ENCODE measurements around the gene CEP72.

Gene CEP72

DNA sequence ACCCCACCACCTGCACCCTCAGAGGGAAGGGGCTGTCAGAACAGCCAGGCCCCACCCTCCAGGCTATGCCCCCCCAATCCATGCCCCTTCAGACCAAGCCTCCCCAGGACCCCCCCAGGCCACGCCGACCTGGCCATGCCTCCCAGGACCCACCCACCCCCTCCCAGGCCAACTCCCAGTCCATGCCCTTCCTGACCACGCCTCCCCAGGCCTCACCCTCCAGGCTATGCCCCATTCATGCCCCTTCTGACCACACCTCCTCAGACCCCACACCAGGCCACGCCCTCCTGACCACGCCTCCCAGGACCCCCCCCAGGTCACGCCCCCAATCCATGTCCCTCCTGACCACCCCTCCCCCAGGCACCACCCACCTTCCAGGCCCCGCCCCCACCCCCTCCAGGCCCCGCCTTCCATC lies 53.4 kb downstream of the CEP72 start:
- DNase-seq (ENCODE audit: low read depth in 1 of 2, low spot score in 1 of 2), result no peak
- no peak for TF ChIP-seq JUND (IDR thresholded peaks at IDR 0.05; ENCODE audit: low read depth)
- in situ Hi-C loops (cut with HindIII; ENCODE audit: low pct_unique_long_range_greater_than_20kb, low sequenced_read_pairs), result no loop called here

DNA sequence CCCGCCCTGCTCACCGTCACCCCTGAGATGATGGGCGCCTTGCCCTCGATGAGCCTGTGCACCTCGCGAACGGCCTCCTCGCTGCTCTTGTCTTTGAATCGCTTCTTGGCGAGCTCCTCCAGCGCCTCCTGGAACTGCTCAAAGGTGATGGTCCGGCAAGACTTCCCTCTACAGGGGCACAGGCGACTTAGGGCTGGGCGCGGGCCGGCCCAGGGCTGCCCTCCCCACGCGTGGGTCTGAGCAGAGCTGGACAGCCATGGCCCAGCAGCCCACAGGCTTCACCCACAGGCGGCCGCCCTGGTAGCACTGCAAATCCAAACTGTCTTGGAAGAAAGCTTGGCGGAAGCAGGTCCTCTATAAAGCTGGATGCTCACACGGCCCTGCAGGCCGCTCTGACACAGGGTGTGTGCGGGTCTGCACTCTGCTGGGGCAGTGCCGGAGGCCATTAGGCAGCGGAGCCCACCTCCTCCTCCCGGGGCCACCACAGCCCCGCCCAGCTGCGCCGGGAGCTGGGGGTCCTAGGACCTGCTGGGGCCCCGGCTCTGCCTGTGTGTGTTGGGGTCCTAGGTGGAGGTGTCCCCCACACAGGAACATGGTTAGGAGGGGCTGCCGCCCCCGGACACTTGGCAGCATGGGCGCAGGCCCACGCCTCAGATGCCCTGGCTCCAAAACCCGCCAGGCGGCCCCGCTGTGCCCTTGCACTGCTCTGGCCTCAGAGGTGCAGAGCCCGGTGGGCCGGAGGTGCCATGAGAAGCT lies 54.0 kb downstream of the CEP72 start:
- DNase-seq (ENCODE audit: low read depth in 1 of 2, low spot score in 1 of 2), result no peak
- in situ Hi-C loops (cut with HindIII; ENCODE audit: low pct_unique_long_range_greater_than_20kb, low sequenced_read_pairs), result no loop called here
- no peak for TF ChIP-seq JUND (IDR thresholded peaks at IDR 0.05; ENCODE audit: low read depth)

DNA sequence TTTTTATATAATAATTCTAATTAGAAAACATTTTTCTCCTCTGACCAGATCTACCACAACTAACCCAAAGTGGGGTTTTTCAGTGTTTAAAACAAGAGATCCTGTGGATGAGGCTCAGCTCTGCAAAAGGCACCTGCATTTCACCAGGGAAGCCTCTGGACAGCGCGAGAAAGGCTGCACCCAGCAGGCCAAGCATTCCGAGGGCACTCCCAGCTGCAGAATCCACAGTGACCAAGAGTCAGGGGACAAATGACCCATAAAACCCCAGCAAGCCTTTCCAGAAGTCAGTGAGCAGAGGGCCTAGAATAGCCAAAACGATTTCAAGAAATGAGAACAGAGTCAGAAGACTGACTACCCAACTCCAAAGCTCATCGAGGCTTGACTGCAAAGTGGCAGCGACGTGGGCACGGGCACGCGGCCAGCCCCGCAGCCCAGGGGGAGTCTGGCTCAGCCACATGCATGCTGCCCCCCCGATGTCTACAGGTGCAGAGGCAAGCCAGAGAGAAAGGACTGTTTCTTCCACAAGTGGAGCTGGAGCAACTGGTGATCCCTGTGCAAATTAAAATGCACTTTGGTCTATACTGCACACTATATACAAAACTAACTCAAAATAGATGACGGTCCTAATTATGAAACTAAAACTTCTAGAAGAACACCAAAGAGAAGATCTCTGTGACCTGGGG lies 54.8 kb downstream of the CEP72 start:
- no peak for DNase-seq (ENCODE audit: low read depth in 1 of 2, low spot score in 1 of 2)
- no peak for TF ChIP-seq JUND (IDR thresholded peaks at IDR 0.05; ENCODE audit: low read depth)
- in situ Hi-C loops (cut with HindIII; ENCODE audit: low pct_unique_long_range_greater_than_20kb, low sequenced_read_pairs), result no loop called here

DNA sequence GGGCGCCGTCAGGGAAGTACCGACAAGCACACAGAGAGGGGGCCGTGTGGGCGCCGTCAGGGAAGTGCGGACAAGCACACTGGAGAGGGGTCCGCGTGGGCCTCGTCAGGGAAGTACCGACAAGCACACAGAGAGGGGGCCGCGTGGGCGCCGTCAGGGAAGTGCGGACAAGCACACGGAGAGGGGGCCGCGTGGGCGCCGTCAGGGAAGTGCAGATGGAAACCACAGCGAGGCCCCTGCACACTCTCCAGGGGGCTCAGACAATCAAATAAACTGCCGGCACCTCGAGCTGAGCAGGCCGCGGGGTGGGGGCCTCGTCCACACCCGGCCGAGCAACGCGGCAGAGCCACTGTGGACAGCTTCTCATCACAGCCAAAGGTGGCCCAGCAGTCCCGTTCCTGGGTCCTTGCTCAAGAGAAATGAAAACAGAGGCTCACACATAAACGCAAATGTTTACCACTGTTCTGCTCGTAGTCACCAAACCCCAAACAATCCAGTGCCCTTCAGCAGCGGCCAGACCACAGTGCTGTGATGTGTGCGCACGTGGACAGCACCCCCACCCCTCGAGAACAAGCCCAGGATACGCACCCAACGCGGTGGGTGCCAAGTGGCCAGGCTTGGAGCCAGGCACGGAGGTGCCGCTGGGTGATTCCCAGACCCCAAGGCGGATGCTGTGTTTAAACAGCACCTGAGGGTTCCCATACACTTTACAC lies 56.3 kb downstream of the CEP72 start:
- no peak for DNase-seq (ENCODE audit: low read depth in 1 of 2, low spot score in 1 of 2)
- no peak for TF ChIP-seq JUND (IDR thresholded peaks at IDR 0.05; ENCODE audit: low read depth)
- in situ Hi-C loops (cut with HindIII; ENCODE audit: low pct_unique_long_range_greater_than_20kb, low sequenced_read_pairs), result no loop called here

DNA sequence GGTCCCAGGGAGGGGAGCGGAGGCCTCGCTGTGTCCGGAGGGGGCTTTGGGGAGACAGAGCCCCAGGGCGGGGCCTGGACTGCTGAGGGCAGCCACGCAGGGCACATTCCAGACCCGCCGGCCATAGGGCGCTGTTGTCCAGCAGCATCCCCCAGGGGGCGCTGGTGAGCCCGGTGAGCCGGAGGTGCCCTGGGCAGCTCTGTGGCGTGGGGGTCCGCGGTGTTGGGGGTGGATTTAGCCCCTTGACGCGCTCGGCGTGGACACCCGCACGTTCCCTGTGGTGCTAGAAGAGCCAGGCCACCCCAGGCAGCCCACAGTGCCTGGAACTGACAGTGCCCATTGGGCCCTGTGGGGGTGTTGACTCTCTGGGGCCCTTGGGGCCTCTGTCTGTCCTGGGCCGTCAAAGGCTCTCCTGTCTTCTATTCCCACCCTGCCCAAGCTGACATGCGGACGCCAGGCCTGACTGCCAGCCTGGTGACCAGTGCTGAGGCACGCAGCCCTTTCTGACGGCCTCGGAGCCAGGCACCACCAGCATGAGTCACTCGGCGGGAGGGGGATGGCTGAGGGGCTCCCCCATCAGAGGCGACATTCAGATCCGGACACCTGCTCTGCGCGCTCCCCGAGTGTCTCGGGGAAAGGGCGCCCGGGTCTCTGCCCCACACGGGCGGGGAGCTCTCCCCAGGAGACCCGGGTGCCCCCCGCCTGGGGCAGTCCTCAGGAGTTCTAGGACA lies 57.1 kb downstream of the CEP72 start:
- no peak for TF ChIP-seq JUND (IDR thresholded peaks at IDR 0.05; ENCODE audit: low read depth)
- in situ Hi-C loops (cut with HindIII; ENCODE audit: low pct_unique_long_range_greater_than_20kb, low sequenced_read_pairs), result no loop called here
- no peak for DNase-seq (ENCODE audit: low read depth in 1 of 2, low spot score in 1 of 2)

DNA sequence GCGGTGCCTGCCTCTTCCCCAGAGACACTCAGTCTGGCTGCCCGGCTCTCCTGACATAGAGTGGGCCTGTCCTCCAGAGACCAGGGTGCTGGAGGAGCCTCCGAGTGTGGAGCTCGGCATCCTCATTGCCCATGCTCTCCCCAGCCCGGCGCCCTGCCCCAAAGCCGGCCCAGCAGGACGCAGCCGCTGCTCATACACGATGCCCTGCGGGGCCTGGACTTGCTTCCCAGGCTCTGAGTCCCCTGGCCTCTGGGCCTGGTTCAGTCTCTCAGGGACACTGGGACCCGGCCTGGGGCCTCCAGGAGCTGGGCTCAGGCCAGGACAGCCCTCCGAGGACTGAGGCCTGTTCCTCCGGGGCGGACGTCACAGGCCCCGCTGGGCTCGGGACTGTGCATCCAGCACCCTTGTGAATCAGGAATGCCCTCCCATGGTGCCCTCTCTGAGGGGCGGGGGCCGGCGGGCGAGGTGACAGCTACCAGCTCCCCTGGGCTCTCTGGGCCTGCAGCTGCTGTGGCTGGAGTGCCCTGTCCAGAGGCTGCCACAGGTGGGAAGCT lies 57.8 kb downstream of the CEP72 start:
- no peak for DNase-seq (ENCODE audit: low read depth in 1 of 2, low spot score in 1 of 2)
- in situ Hi-C loops (cut with HindIII; ENCODE audit: low pct_unique_long_range_greater_than_20kb, low sequenced_read_pairs), result no loop called here
- TF ChIP-seq JUND (IDR thresholded peaks at IDR 0.05; ENCODE audit: low read depth), result no peak

DNA sequence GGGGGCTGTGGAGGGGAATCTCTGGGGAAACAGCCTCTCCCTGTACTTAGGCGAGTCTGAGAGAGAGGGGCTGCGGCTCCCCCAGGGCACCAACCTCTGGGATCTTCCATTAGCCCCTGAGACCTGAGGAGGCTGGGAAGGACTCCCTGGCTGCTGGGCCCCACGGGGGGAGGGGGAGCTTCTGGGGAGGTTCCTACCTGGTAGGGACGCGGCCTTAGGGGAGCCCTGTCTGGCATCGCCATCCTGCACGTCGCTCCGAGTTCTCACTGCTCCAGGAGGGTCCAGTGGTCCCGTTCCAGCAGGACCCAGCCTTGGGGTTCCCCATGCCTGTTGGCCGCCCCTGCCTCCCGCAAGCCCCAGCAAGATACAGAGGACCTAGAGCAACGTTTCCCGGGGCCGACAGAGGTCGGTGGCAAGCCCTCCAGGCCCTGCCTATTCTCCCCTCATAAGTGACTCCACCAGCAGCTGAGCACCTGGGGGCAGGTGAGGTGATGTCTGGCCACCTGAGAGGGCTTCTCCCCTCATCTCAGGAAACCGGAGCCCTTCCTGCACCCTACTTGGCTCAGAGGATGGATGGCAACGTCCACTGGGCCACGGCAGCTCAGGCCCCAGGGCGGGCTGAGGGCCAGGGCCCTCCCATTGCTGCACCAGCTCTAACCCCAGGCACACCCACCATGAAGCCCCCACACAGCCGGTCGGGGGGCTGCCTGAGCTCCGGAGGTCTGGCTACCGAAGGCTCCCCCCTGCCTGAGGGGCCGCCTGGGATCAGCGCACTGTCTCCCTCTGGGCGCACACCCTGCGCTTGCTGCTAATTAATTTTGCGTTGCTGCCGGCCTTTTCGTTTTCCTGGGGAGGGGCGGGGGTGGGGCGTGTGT lies 58.5 kb downstream of the CEP72 start:
- DNase-seq (ENCODE audit: low read depth in 1 of 2, low spot score in 1 of 2), result no peak
- no peak for TF ChIP-seq JUND (IDR thresholded peaks at IDR 0.05; ENCODE audit: low read depth)
- in situ Hi-C loops (cut with HindIII; ENCODE audit: low pct_unique_long_range_greater_than_20kb, low sequenced_read_pairs), result no loop called here

DNA sequence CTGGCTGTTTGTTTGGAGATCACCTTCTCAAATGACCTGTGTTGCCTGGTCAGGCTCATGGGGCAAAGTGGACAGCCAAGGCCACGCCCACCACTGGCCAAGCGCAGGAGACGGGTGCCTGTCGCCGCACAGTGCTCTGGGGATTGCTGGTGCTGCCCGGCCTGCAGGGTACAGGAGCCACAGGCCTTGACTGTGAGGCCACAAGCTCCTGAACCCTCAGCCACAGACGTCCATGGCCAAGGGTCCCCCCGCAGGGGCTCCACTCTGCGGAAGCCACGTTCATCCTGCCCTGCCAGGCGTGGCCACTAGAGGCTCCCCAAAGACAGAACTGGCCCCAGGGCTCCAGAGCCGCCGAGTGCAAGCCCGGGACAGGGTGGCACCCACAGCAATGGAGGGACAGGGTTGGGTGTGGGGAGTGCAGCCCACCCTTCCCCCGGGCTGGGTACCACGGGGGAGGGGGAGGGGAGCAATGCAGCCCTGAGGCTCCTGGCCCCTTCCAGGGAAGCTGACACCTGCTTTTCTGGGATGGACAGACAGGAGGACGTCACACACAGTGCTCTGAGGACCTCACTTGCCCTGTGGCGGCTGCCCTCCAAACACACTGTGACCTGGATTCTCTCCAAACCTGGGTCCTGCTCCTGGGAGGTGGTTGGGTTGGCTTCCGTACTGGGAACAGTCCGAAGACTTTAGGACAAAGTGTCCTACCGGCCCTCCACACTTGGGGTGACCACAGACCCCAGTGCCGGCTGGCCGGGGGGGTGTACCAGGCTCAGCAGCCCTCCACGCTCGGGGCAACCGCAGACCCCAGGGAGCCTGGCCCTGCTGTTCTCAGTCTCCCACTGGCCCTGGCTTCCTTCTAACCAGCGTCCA lies 59.6 kb downstream of the CEP72 start:
- in situ Hi-C loops (cut with HindIII; ENCODE audit: low pct_unique_long_range_greater_than_20kb, low sequenced_read_pairs), result no loop called here
- peak; percentile 81 to 91 for DNase-seq (ENCODE audit: low read depth in 1 of 2, low spot score in 1 of 2)
- TF ChIP-seq JUND (IDR thresholded peaks at IDR 0.05; ENCODE audit: low read depth), result no peak

DNA sequence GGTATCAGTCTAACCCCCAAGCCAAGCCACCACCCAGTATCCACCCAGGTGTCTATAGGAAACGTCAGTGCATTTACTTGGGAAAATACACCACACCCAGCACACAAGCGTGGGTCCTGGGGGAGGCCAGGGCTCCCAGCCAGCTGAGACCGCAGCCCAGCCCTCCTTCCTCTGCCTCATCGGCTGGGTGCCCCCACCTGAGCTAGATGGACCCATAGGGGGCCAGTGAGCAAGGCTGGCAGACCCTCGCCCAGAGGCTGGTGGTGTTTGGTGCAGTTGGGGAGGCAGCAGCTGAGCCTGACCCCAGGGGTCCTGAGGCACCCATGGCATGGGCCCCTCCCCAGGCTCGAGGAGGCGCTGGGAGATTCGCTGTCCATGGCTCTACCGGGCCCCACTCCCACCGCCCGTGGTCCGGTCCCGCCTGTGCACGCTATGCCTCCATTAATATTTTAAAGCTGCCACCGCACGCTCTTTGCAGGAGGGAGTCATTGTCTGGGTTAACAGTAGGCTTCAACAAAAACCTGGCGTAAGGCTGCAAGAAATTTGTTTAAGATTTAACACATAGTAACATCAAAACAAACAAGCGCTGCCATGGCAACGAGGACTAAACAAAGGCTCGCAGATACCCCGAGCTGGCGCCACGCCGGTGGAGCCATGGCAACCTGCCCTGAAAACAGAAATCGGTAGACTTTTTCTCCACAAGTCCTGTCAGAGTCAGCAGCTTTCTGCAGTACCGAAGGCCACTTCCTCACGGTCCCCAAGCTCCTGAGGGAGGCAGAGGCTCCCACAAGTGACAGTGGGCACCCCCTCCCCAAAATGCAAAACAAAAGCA lies 60.4 kb downstream of the CEP72 start:
- DNase-seq (ENCODE audit: low read depth in 1 of 2, low spot score in 1 of 2), result peak in 1 of 2 experiments; percentile 81
- TF ChIP-seq JUND (IDR thresholded peaks at IDR 0.05; ENCODE audit: low read depth), result no peak
- in situ Hi-C loops (cut with HindIII; ENCODE audit: low pct_unique_long_range_greater_than_20kb, low sequenced_read_pairs), result no loop called here

All from T47D (cell line).